HepG2 (cell line): ENCODE measurements around the gene KIAA1217. TPM values are rescaled to one million over a fixed set of nuclear protein-coding genes. Genes with fewer than 3 reads are reported as not detected.

Experiments used
- POGZ ChIP-seq: sonication (generic); formaldehyde crosslinking; IDR thresholded peaks from 2 replicates; pipeline ENCODE4 v1.4.0; 2020; ENCODE audit warnings: mild to moderate bottlenecking, missing genetic modification reagents
- SAFB2 ChIP-seq: sonication (generic); formaldehyde crosslinking; IDR thresholded peaks from 2 replicates; pipeline ENCODE4 v1.5.1; 2020; ENCODE audit warnings: missing genetic modification reagents, low read depth, mild to moderate bottlenecking, borderline replicate concordance
- SSRP1 ChIP-seq: IDR thresholded peaks from 2 replicates; pipeline ENCODE4 v1.6.1; 2016; ENCODE audit warnings: control low read depth
- ZNF407 ChIP-seq: sonication (generic); formaldehyde crosslinking; IDR thresholded peaks from one replicate; pipeline ENCODE4 v1.5.1; 2020; ENCODE audit warnings: mild to moderate bottlenecking, missing genetic modification reagents; ENCODE audit errors: not compliant biosample characterization
- ZNF619 ChIP-seq: sonication (generic); formaldehyde crosslinking; IDR thresholded peaks from 2 replicates; pipeline ENCODE4 v1.4.0; 2020; ENCODE audit warnings: mild to moderate bottlenecking, missing genetic modification reagents
- polyA plus RNA-seq, 8 experiments: library from polyadenylated mRNA; depleted of rRNA in 3 of 8; stranded (reverse) in 7 of 8; unstranded in 1 of 8; fragments of >200 nt; fragmentation: Illumina TruSeq in 4 of 8; extraction: Trizol in 4 of 8; gene quantifications; 2 replicates each; pipeline versions ENCODE4 v1.2.1 to v1.2.3, GENCODE V29; 2011 to 2016; ENCODE audit warnings: low read depth in 4 of 8, missing spikeins in 1 of 8, mixed read lengths in 1 of 8; ENCODE audit not compliant: insufficient read depth in 1 of 8
- total RNA-seq, 5 experiments: library from RNA; depleted of rRNA; stranded (reverse); fragments of >200 nt; fragmentation: Illumina TruSeq; extraction: Trizol; gene quantifications; 2 replicates each; pipeline ENCODE4 v1.2.3, GENCODE V29; 2016; ENCODE audit warnings: low read depth in 1 of 5

The KIAA1217 gene
- total and polyA plus RNA-seq, 2 of the 13 experiments (the other 11 are each of a cell fraction or from before 2014, with no cell fraction given): 4.6 to 10.9 TPM

GRCh38 chr10:24541239-24541753, 332.4 kb downstream of the KIAA1217 start (continued):
- TF ChIP-seq ZNF407: no peak
- no peak for TF ChIP-seq SSRP1 (CRISPR knock-in tag)
- no peak for TF ChIP-seq ZNF619 (CRISPR knock-in tag)
- peak; percentile 73 for TF ChIP-seq POGZ (CRISPR knock-in tag)
- TF ChIP-seq SAFB2: no peak
